Measurements from ENCODE around the gene ADAMTSL1.

Gene ADAMTSL1

DNA sequence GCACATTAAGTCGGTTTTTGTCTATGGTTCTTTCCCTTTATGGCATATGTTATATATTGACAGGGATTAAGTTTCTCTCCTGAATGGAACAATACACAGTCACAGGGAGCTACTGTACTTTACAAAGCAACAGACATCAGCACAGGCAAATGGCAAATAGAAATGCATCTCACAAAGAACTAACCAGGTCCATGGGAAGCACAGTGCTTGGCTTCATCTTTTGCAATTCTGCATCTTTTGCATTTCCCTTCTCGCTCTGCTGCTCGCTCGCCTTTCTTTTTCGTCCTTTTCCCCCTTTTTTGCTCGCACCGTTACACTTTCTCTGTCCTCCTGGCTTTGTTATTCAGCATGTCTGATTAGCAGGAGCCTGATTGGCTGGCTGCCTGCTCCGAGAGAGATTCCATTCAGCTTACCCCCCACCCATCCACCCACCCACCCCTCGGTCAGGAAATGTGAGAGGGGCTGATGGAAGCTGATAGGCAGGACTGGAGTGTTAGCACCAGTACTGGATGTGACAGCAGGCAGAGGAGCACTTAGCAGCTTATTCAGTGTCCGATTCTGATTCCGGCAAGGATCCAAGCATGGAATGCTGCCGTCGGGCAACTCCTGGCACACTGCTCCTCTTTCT lies at the start of gene ADAMTSL1:
ADAMTSL1 (plus strand) TSS at position 502 of the 628 bp plus-strand sequence; CDS start at position 582, 80 bp downstream.
- Mint-ChIP-seq H3K4me3 (no peak within 1 kb of the TSS), H3K4me1 (no peaks in the 10 kb centered on the region), H3K27me3 (no peaks in the 10 kb centered on the region), H3K9me3 (peaks cover 3% of the 10 kb centered on the region), H3K27ac (no peak within 1 kb of the TSS), H3K36me3 (no peaks in the 10 kb centered on the region)
- no peak for ATAC-seq

DNA sequence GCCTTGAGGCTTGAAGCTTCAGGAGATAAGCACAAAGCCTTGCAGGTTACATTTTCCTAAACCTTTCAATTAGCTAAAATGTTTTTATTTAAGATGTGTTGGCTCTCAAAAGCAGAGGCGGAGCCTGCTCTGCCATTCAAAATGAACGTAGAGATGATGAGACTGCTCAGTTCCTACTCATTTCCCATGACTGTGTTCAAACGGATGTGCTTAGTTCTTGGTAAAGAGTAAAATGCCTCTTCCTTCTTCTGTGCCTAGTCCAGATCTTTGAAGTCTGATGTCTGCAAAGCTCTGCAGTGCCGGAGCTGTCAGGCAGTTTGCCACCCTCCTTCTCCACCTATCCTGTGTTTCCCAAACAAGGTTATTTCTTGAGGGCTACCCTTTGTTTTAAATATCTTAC lies 46.3 kb upstream of the ADAMTSL1 start:
- no peaks in the 10 kb centered on the region for H3K27me3 Mint-ChIP-seq
- no peaks in the 10 kb centered on the region for H3K36me3 Mint-ChIP-seq
- no peak overlapping the region for H3K27ac Mint-ChIP-seq
- no peak overlapping the region for H3K4me3 Mint-ChIP-seq
- no peaks in the 10 kb centered on the region for H3K4me1 Mint-ChIP-seq
- no peak for ATAC-seq
- no peaks in the 10 kb centered on the region for H3K9me3 Mint-ChIP-seq

DNA sequence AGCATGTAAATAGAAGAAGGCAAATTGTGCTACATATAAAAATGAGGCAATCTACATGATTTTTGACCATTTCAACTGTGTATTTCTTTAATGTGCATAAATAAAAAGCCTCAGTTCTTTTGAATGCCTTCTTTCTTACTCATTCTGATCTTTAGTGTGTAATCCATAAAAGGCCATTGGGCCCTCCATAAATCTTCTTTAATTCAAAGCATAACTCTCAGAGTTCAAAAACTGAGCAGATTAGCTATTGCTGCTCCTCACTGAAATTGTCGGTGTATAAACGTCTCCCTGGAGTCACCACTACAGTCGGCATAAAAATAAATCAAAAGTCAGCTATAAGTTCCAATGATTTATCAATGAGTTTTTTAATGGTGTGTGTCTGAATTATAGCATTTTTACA lies 45.3 kb upstream of the ADAMTSL1 start:
- Mint-ChIP-seq H3K27me3 (no peaks in the 10 kb centered on the region), H3K27ac (no peak overlapping the region), H3K4me3 (no peak overlapping the region), H3K36me3 (no peaks in the 10 kb centered on the region), H3K4me1 (no peaks in the 10 kb centered on the region), H3K9me3 (no peaks in the 10 kb centered on the region)
- ATAC-seq = no peak

DNA sequence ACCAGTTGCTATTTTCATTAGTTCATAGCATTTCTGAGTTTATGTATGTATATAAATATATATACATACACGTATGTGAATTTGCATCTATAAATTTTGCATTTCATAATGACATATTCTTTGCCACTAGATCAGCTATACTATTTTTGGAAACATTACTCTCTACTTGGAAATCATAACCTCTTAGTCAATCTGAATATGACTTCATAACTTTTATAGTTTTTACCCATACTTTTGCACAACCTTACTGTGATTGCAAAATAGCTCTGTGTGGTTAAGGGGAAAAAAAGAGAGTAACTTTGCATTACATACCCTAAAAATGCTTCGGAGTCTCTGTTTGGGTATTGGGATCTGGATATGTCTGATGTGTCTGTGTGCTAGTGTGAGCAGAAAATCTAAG lies 44.9 kb upstream of the ADAMTSL1 start:
- Mint-ChIP-seq H3K9me3 (no peaks in the 10 kb centered on the region), H3K4me3 (no peak overlapping the region), H3K27me3 (no peaks in the 10 kb centered on the region), H3K4me1 (no peaks in the 10 kb centered on the region), H3K27ac (no peak overlapping the region), H3K36me3 (no peaks in the 10 kb centered on the region)
- no peak for ATAC-seq

GRCh38 chr9:18433620-18434019 lies 40.3 kb upstream of the ADAMTSL1 start:
- Mint-ChIP-seq H3K27ac (no peak overlapping the region), H3K27me3 (peaks cover 13% of the 10 kb centered on the region), H3K9me3 (no peaks in the 10 kb centered on the region), H3K4me3 (no peak overlapping the region), H3K36me3 (no peaks in the 10 kb centered on the region), H3K4me1 (no peaks in the 10 kb centered on the region)
- no peak for ATAC-seq

DNA sequence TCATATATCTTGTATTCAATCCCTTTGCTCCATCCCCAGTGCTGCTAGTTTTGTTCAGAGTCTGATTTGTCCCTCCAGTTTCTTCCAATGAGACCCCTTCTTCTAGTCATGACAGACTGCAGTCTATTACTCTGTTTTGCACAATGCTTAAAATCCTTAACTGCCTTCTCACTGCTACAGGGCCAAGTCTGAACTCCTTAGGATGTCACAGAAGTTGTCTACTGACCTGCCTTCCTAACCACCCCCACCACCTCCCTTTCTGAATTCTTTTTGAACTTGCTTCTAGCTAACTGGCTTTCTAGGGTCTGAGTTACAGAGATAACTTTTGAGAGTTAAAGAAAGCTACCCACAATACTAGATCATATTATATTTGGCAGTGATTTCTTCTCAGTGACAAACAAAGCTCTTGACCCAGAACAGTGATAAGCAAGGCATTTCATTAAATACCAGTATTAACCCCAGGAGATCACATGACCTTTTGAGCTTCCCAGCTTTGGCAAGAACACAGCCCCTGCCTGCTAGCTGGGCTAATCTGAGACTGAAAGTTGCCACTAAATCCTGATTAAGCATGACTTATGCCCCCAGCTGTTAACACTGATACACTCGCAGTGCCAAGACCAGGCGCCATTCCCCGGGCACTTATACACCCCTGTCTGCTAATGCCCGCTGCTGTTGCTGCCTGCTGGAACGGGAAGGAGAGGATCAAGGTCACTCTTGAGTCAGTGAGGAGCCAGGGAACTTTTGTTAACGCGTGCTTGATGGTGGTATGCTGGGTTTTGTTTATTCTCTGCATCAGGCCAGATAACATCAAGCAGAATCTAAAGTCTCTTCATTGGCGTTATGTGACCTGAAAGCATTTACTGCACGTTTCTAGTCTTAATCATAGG lies 36.4 kb upstream of the ADAMTSL1 start:
- no peak overlapping the region for H3K4me3 Mint-ChIP-seq
- H3K36me3 Mint-ChIP-seq = no peaks in the 10 kb centered on the region
- ATAC-seq = no peak
- no peaks in the 10 kb centered on the region for H3K4me1 Mint-ChIP-seq
- H3K9me3 Mint-ChIP-seq = no peaks in the 10 kb centered on the region
- no peak overlapping the region for H3K27ac Mint-ChIP-seq
- H3K27me3 Mint-ChIP-seq = peaks cover 20% of the 10 kb centered on the region

- ATAC-seq = no peak
- H3K4me3 Mint-ChIP-seq = no peak overlapping the region
- H3K27ac Mint-ChIP-seq = no peak overlapping the region
- H3K27me3 Mint-ChIP-seq = peaks cover 20% of the 10 kb centered on the region
- no peaks in the 10 kb centered on the region for H3K36me3 Mint-ChIP-seq
- no peaks in the 10 kb centered on the region for H3K9me3 Mint-ChIP-seq
- no peaks in the 10 kb centered on the region for H3K4me1 Mint-ChIP-seq
Measured at GRCh38 chr9:18438300-18438925, 35.5 kb upstream of the ADAMTSL1 start.

GRCh38 chr9:18438951-18439350 lies 35.0 kb upstream of the ADAMTSL1 start:
- ATAC-seq = no peak
- Mint-ChIP-seq H3K27ac (no peak overlapping the region), H3K4me3 (no peak overlapping the region), H3K36me3 (no peaks in the 10 kb centered on the region), H3K27me3 (peaks cover 20% of the 10 kb centered on the region), H3K4me1 (no peaks in the 10 kb centered on the region), H3K9me3 (no peaks in the 10 kb centered on the region)

- Mint-ChIP-seq H3K4me1 (no peaks in the 10 kb centered on the region), H3K36me3 (no peaks in the 10 kb centered on the region), H3K4me3 (no peak overlapping the region), H3K9me3 (no peaks in the 10 kb centered on the region), H3K27me3 (peaks cover 20% of the 10 kb centered on the region), H3K27ac (no peak overlapping the region)
- no peak for ATAC-seq
Measured at GRCh38 chr9:18441261-18441660, 32.7 kb upstream of the ADAMTSL1 start.

- ATAC-seq = peak; percentile 75
- H3K36me3 Mint-ChIP-seq = no peaks in the 10 kb centered on the region
- H3K9me3 Mint-ChIP-seq = no peaks in the 10 kb centered on the region
- H3K4me3 Mint-ChIP-seq = no peak overlapping the region
- H3K27ac Mint-ChIP-seq = no peak overlapping the region
- no peaks in the 10 kb centered on the region for H3K4me1 Mint-ChIP-seq
- H3K27me3 Mint-ChIP-seq = peaks cover 15% of the 10 kb centered on the region
Measured at GRCh38 chr9:18442629-18443491, 31.1 kb upstream of the ADAMTSL1 start.

DNA sequence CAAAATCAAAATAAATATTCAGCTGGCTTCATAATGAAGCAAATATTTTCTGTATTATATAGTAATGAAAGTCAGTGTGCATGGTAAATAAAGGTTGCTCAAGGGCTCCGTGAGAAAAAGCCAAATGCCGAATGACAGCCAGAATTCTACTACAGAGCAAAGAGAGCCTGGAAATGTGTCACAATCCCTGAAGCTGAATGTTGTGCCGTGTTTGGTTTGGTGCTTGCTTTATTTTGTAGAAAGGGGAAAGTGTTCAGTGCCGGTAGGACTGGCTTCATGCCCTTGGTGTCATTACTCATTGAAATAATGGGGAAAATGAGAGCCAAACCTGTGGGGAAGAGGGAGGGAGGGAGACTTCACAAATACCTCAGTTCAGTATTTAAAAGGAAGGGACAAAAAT lies 26.8 kb upstream of the ADAMTSL1 start:
- no peak for ATAC-seq
- Mint-ChIP-seq H3K36me3 (no peaks in the 10 kb centered on the region), H3K9me3 (no peaks in the 10 kb centered on the region), H3K4me3 (no peak overlapping the region), H3K27me3 (no peaks in the 10 kb centered on the region), H3K27ac (no peak overlapping the region), H3K4me1 (no peaks in the 10 kb centered on the region)

GRCh38 chr9:18447541-18447940 lies 26.4 kb upstream of the ADAMTSL1 start:
- no peak overlapping the region for H3K27ac Mint-ChIP-seq
- H3K36me3 Mint-ChIP-seq = no peaks in the 10 kb centered on the region
- peaks cover 2% of the 10 kb centered on the region for H3K9me3 Mint-ChIP-seq
- no peak for ATAC-seq
- H3K27me3 Mint-ChIP-seq = no peaks in the 10 kb centered on the region
- H3K4me1 Mint-ChIP-seq = no peaks in the 10 kb centered on the region
- H3K4me3 Mint-ChIP-seq = no peak overlapping the region

DNA sequence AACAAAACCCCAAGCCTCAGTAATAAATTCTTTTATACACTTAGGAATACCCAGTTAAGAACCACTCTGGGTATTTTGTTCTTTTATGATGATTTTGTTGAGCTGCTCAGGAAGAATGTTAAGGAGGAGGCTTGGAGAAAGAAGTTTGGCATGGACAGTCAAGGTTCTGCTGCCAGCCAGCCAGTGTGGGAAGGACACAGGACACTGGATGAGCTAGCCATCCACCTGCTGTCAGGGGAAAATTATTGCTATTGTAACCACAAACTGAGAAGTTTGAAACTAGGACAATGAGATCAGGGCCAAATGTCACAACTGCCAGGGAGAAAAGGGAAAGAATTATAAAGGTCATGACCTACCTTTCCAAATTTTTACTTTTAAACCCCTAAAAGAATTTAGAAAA lies 25.9 kb upstream of the ADAMTSL1 start:
- Mint-ChIP-seq H3K4me1 (no peaks in the 10 kb centered on the region), H3K27me3 (no peaks in the 10 kb centered on the region), H3K36me3 (no peaks in the 10 kb centered on the region), H3K9me3 (peaks cover 2% of the 10 kb centered on the region), H3K4me3 (no peak overlapping the region), H3K27ac (no peak overlapping the region)
- ATAC-seq = no peak

- Mint-ChIP-seq H3K27ac (no peak overlapping the region), H3K27me3 (no peaks in the 10 kb centered on the region), H3K9me3 (peaks cover 5% of the 10 kb centered on the region), H3K36me3 (no peaks in the 10 kb centered on the region), H3K4me3 (no peak overlapping the region), H3K4me1 (no peaks in the 10 kb centered on the region)
- ATAC-seq = no peak
Measured at GRCh38 chr9:18451406-18451805, 22.5 kb upstream of the ADAMTSL1 start.

DNA sequence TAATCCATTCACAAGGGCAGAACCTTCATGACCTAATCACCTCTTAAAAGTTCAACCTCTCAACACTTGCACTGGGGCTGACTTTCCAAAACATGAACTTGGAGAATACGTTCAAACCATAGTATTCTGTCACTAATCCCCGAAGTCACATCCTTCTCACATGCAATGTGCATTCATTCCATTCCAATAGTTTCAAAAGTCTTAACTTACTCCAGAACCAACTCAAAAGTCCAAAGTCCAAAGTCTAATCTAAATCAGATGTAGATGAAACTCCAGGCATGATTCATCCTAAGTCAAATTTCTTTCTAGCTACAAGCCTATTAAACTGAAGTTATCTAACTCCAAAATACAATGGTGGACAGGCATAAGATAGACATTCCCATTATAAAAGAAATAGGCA lies 21.7 kb upstream of the ADAMTSL1 start:
- no peaks in the 10 kb centered on the region for H3K36me3 Mint-ChIP-seq
- H3K27ac Mint-ChIP-seq = no peak overlapping the region
- no peaks in the 10 kb centered on the region for H3K4me1 Mint-ChIP-seq
- ATAC-seq = no peak
- no peaks in the 10 kb centered on the region for H3K27me3 Mint-ChIP-seq
- H3K9me3 Mint-ChIP-seq = peaks cover 5% of the 10 kb centered on the region
- H3K4me3 Mint-ChIP-seq = no peak overlapping the region
